CD14-positive monocyte (primary cell): ENCODE results near the gene ROBO2. TPM values are rescaled to one million over a fixed set of nuclear protein-coding genes. Genes with fewer than 3 reads are reported as not detected.

Source experiments
- DNase-seq, 3 donors: peaks; one replicate each; pipeline ENCODE4 v3.0.0-alpha.2; 2011 to 2022
- H2AFZ ChIP-seq: 2 replicates; pipeline ENCODE4 v1.6.0; 2012; ENCODE audit warnings: mild to moderate bottlenecking, low read depth, low read length, inconsistent platforms; ENCODE audit not compliant: insufficient read depth, poor library complexity, severe bottlenecking
- H3K27ac ChIP-seq, 2 donors: 1 replicate in 1 of 2; 2 replicates in 1 of 2; pipeline ENCODE4 v1.5.1; 2012 to 2013; ENCODE audit warnings: low read length in 2 of 2, control low read depth in 1 of 2, inconsistent platforms in 1 of 2, low read depth in 1 of 2, mild to moderate bottlenecking in 1 of 2
- H3K27me3 ChIP-seq, 2 donors: one replicate each; pipeline versions ENCODE4 v1.6.0 to v1.6.1; 2011 to 2013; ENCODE audit warnings: low read length in 2 of 2; ENCODE audit not compliant: control insufficient read depth in 2 of 2, insufficient read depth in 2 of 2
- H3K36me3 ChIP-seq, 2 donors: replicated peaks in 1 of 2; 1 replicate in 1 of 2; 2 replicates in 1 of 2; pipeline versions ENCODE4 v1.5.1 to v1.6.1; 2012 to 2013; ENCODE audit warnings: low read length in 2 of 2, control low read depth in 1 of 2, inconsistent platforms in 1 of 2, mild to moderate bottlenecking in 1 of 2; ENCODE audit not compliant: insufficient read depth in 2 of 2, control insufficient read depth in 1 of 2
- H3K4me1 ChIP-seq, 2 donors: 1 replicate in 1 of 2; 2 replicates in 1 of 2; pipeline versions ENCODE4 v1.5.1 to v1.6.1; 2012 to 2013; ENCODE audit warnings: low read length in 2 of 2, control low read depth in 1 of 2, inconsistent platforms in 1 of 2, mild to moderate bottlenecking in 1 of 2, moderate library complexity in 1 of 2; ENCODE audit not compliant: insufficient read depth in 2 of 2, control insufficient read depth in 1 of 2
- H3K4me2 ChIP-seq: replicated peaks from 2 replicates; pipeline ENCODE3; 2012; ENCODE audit warnings: low read length, moderate library complexity, mild to moderate bottlenecking; ENCODE audit not compliant: poor library complexity, severe bottlenecking; ENCODE audit errors: extremely low read depth
- H3K4me3 ChIP-seq, 3 experiments: fragments of 200-600 bp in 1 of 3; sonication (generic) in 1 of 3; replicated peaks in 1 of 3; 1 replicate in 2 of 3; 2 replicates in 1 of 3; pipeline ENCODE4 v1.5.1; 2011 to 2013; ENCODE audit warnings: low read length in 3 of 3, mild to moderate bottlenecking in 3 of 3, control low read depth in 2 of 3, low read depth in 2 of 3, inconsistent platforms in 1 of 3, moderate library complexity in 1 of 3
- H3K79me2 ChIP-seq: 2 replicates; pipeline ENCODE4 v1.6.0; 2012; ENCODE audit warnings: mild to moderate bottlenecking, control low read depth, inconsistent platforms, low read length, moderate library complexity; ENCODE audit not compliant: insufficient read depth
- H3K9ac ChIP-seq: 2 replicates; pipeline ENCODE4 v1.6.0; 2017; ENCODE audit warnings: low read length, mild to moderate bottlenecking; ENCODE audit not compliant: insufficient read depth, poor library complexity, severe bottlenecking
- H3K9me3 ChIP-seq, 2 donors: replicated peaks in 1 of 2; 1 replicate in 1 of 2; 2 replicates in 1 of 2; pipeline versions ENCODE4 v1.5.1 to v1.6.1; 2012 to 2013; ENCODE audit warnings: low read length in 2 of 2, control low read depth in 1 of 2; ENCODE audit not compliant: control insufficient read depth in 1 of 2, insufficient read depth in 1 of 2
- H4K20me1 ChIP-seq: 2 replicates; pipeline ENCODE4 v1.6.0; 2012; ENCODE audit warnings: mild to moderate bottlenecking, low read length, control low read depth, moderate library complexity; ENCODE audit not compliant: insufficient read depth
- H3K27ac Mint-ChIP-seq, 7 donors: one replicate each; pipeline ENCODE4 v1.8.0; 2020; ENCODE audit warnings: mild to moderate bottlenecking in 7 of 7, mixed read lengths in 7 of 7, moderate library complexity in 6 of 7, inconsistent platforms in 2 of 7
- H3K27me3 Mint-ChIP-seq, 3 donors: one replicate each; pipeline ENCODE4 v1.8.0; 2021 to 2022; ENCODE audit warnings: low read depth in 3 of 3, mild to moderate bottlenecking in 3 of 3, mixed read lengths in 3 of 3, moderate library complexity in 3 of 3, inconsistent platforms in 1 of 3
- H3K36me3 Mint-ChIP-seq, 2 donors: one replicate each; pipeline ENCODE4 v1.8.0; 2020; ENCODE audit warnings: mixed read lengths in 2 of 2, inconsistent platforms in 1 of 2, mild to moderate bottlenecking in 1 of 2
- H3K4me1 Mint-ChIP-seq: one replicate; pipeline ENCODE4 v1.8.0; 2020; ENCODE audit warnings: mild to moderate bottlenecking, mixed read lengths
- H3K4me3 Mint-ChIP-seq, 2 donors: one replicate each; pipeline ENCODE4 v1.8.0; 2020; ENCODE audit warnings: mild to moderate bottlenecking in 2 of 2, mixed read lengths in 2 of 2, moderate library complexity in 1 of 2
- H3K9me3 Mint-ChIP-seq, 7 donors: one replicate each; pipeline ENCODE4 v1.8.0; 2020 to 2022; ENCODE audit warnings: mixed read lengths in 7 of 7, mild to moderate bottlenecking in 6 of 7, moderate library complexity in 6 of 7, inconsistent platforms in 2 of 7
- CTCF ChIP-seq: fragments of 200-600 bp; IDR thresholded peaks from one replicate; pipeline ENCODE4 v1.8.0; 2022; ENCODE audit warnings: antibody characterized with exemption, mild to moderate bottlenecking
- WGBS: methylation state at CpG from one replicate; pipeline ENCODE4 v1.1.5; 2013; ENCODE audit warnings: missing lambda C conversion rate; ENCODE audit not compliant: insufficient coverage; 5-methylcytosine and 5-hydroxymethylcytosine counted together
- intact Hi-C, 2 donors: fragments of 100-400 bp; cut with micrococcal nuclease; formaldehyde crosslinking; loops; one replicate each; pipeline versions ENCODE4 v1.15.0 to v1.15.1; 2023
- polyA plus RNA-seq, 3 donors: library from polyadenylated mRNA; depleted of rRNA in 1 of 3; unstranded in 2 of 3; stranded (reverse) in 1 of 3; fragments of 300-500 nt in 2 of 3; fragments of >200 nt in 1 of 3; fragmentation: Illumina TruSeq in 2 of 3; gene quantifications; 1 replicate in 2 of 3; 2 replicates in 1 of 3; pipeline ENCODE4 v1.2.3, GENCODE V29; 2012 to 2021

Gene ROBO2
- polyA plus RNA-seq, 3 donors = not detected

- H3K4me3 Mint-ChIP-seq = no peak overlapping the region
- no peak for DNase-seq
Observed at GRCh38 chr3:77541203-77541922, 501.5 kb downstream of the ROBO2 start.

GRCh38 chr3:77546246-77546645, 506.3 kb downstream of the ROBO2 start:
- Histone ChIP-seq H3K4me3 (no peak overlapping the region), H3K27ac (no peak overlapping the region), H3K4me2 (no peak overlapping the region), H3K4me1 (no peaks in the 10 kb centered on the region), H3K79me2 (no peaks in the 10 kb centered on the region), H4K20me1 (no peaks in the 10 kb centered on the region), H3K9ac (no peak overlapping the region), H2AFZ (no peak overlapping the region), H3K9me3 (no peaks in the 10 kb centered on the region), H3K27me3 (no peaks in the 10 kb centered on the region), H3K36me3 (no peaks in the 10 kb centered on the region)
- H3K4me3 Mint-ChIP-seq = no peak overlapping the region
- no peaks in the 10 kb centered on the region for H3K4me1 Mint-ChIP-seq
- H3K9me3 Mint-ChIP-seq = peaks cover 0 to 2% (median 0%) of the 10 kb centered on the region in 7 donors
- no peaks in the 10 kb centered on the region for H3K27me3 Mint-ChIP-seq
- intact Hi-C loops = no loop called here
- H3K36me3 Mint-ChIP-seq = no peaks in the 10 kb centered on the region
- no peak for TF ChIP-seq CTCF
- 56% methylated on average over 1 of the region's 3 CpGs for WGBS
- no peak for DNase-seq
- no peak overlapping the region for H3K27ac Mint-ChIP-seq

More at GRCh38 chr3:77541203-77541922, 501.5 kb downstream of the ROBO2 start:
- Histone ChIP-seq H3K27ac (no peak overlapping the region), H3K36me3 (no peaks in the 10 kb centered on the region), H3K4me1 (no peaks in the 10 kb centered on the region), H4K20me1 (no peaks in the 10 kb centered on the region), H2AFZ (no peak overlapping the region), H3K4me2 (no peak overlapping the region), H3K9me3 (no peaks in the 10 kb centered on the region), H3K79me2 (no peaks in the 10 kb centered on the region), H3K27me3 (no peaks in the 10 kb centered on the region), H3K4me3 (no peak overlapping the region), H3K9ac (no peak overlapping the region)
- intact Hi-C loops = no loop called here
- no peak overlapping the region for H3K27ac Mint-ChIP-seq
- no peaks in the 10 kb centered on the region for H3K36me3 Mint-ChIP-seq
- peaks cover 0 to 6% (median 2%) of the 10 kb centered on the region in 7 donors for H3K9me3 Mint-ChIP-seq
- 57% methylated on average over 1 of the region's 4 CpGs for WGBS
- no peaks in the 10 kb centered on the region for H3K27me3 Mint-ChIP-seq
- TF ChIP-seq CTCF = no peak
- no peaks in the 10 kb centered on the region for H3K4me1 Mint-ChIP-seq
